GM21737 (cell line): ENCODE results near the gene ZCCHC24.

ENCODE experiments used
- ATAC-seq: cut with Tn5 transposase; IDR thresholded peaks from one replicate; pipeline ENCODE4 v1.9.1; 2021; ENCODE audit warnings: mild to moderate bottlenecking, moderate library complexity; ENCODE audit not compliant: unreplicated experiment

ZCCHC24 gene

GRCh38 chr10:79374312-79375191 is 70.9 kb downstream of the ZCCHC24 start:
- no peak for ATAC-seq

GRCh38 chr10:79372871-79373270 is 72.6 kb downstream of the ZCCHC24 start:
- ATAC-seq, result no peak

GRCh38 chr10:79367426-79368189 is 77.8 kb downstream of the ZCCHC24 start:
- no peak for ATAC-seq

- no peak for ATAC-seq
These were observed 83.6 kb downstream of the ZCCHC24 start for GRCh38 chr10:79361726-79362397.

- no peak for ATAC-seq
These were observed 84.7 kb downstream of the ZCCHC24 start for GRCh38 chr10:79360499-79361342.

- ATAC-seq, result no peak
These were observed 85.5 kb downstream of the ZCCHC24 start for GRCh38 chr10:79359816-79360498.

GRCh38 chr10:79358811-79359210 is 86.6 kb downstream of the ZCCHC24 start:
- no peak for ATAC-seq

- ATAC-seq, result no peak
These were observed 88.2 kb downstream of the ZCCHC24 start for GRCh38 chr10:79357180-79357579.

- ATAC-seq, result no peak
These were observed 89.3 kb downstream of the ZCCHC24 start for GRCh38 chr10:79356104-79356503.

GRCh38 chr10:79355420-79356017 is 89.9 kb downstream of the ZCCHC24 start:
- ATAC-seq, result no peak

GRCh38 chr10:79354615-79355014 is 90.8 kb downstream of the ZCCHC24 start:
- ATAC-seq, result no peak

- ATAC-seq, result no peak
These were observed 91.3 kb downstream of the ZCCHC24 start for GRCh38 chr10:79354141-79354540.

GRCh38 chr10:79353726-79354125 is 91.7 kb downstream of the ZCCHC24 start:
- ATAC-seq, result no peak

- no peak for ATAC-seq
These were observed 92.4 kb downstream of the ZCCHC24 start for GRCh38 chr10:79353000-79353406.

- no peak for ATAC-seq
These were observed 93.2 kb downstream of the ZCCHC24 start for GRCh38 chr10:79352035-79352877.

- no peak for ATAC-seq
These were observed 94.1 kb downstream of the ZCCHC24 start for GRCh38 chr10:79351332-79351731.

- no peak for ATAC-seq
These were observed 94.8 kb downstream of the ZCCHC24 start for GRCh38 chr10:79350407-79351154.
